ENCODE measurements around the gene ANKRD2. TPM values are rescaled to one million over a fixed set of nuclear protein-coding genes. Genes with fewer than 3 reads are reported as not detected.
"Not testable (repeated sequence)": the region's sequence is repeated elsewhere in the genome, so short reads cannot be mapped to it uniquely, and the experiment has no call there.

ANKRD2 gene
- total and polyA plus RNA-seq, 2 donors from 2014 or later, result 3.6 to 10.0 TPM

- Histone ChIP-seq H3K27me3 (ENCODE audit: control insufficient read depth, insufficient read depth, low read length) (no peaks in the 10 kb centered on the region), H3K9ac (ENCODE audit: low read length in 3 of 3) (no peak overlapping the region), H3K27ac (ENCODE audit: low read depth in 2 of 2, low read length in 2 of 2) (peak overlapping the region in 1 of 2 donors; percentile 77), H3K36me3 (ENCODE audit: control insufficient read depth in 2 of 3, insufficient read depth in 3 of 3, low read length in 3 of 3) (peaks cover 0 to 3% (median 0%) of the 10 kb centered on the region in 3 donors), H3K4me3 (ENCODE audit: low read length in 3 of 3) (no peak overlapping the region), H3K9me3 (ENCODE audit: control insufficient read depth in 2 of 3, insufficient read depth in 1 of 3, low read length in 3 of 3) (no peaks in the 10 kb centered on the region), H3K4me1 (ENCODE audit: control insufficient read depth in 2 of 3, insufficient read depth in 2 of 3, low read depth in 1 of 3, low read length in 3 of 3) (peaks cover 0 to 19% (median 14%) of the 10 kb centered on the region in 3 donors)
- FAIRE-seq, result no peak
- intact Hi-C loops (cut with DNase I), result no loop called here
- DNase-seq, result no peak
- TF ChIP-seq CTCF (IDR thresholded peaks at IDR 0.05; ENCODE audit: borderline replicate concordance, extremely low read depth, insufficient read depth), result no peak
These were observed 1.1 kb downstream of the ANKRD2 start for GRCh38 chr10:97573672-97574071.

- H3K4me3 ChIP-seq (ENCODE audit: low read length in 3 of 3), result no peak overlapping the region
- no peaks in the 10 kb centered on the region for H3K36me3 ChIP-seq (ENCODE audit: control insufficient read depth in 2 of 3, insufficient read depth in 3 of 3, low read length in 3 of 3)
- peaks cover 0 to 19% (median 14%) of the 10 kb centered on the region in 3 donors for H3K4me1 ChIP-seq (ENCODE audit: control insufficient read depth in 2 of 3, insufficient read depth in 2 of 3, low read depth in 1 of 3, low read length in 3 of 3)
- FAIRE-seq (peak; percentile 15), DNase-seq (peak in 4 of 5 donors; percentile 63 to 91 (median 88))
- H3K9ac ChIP-seq (ENCODE audit: low read length in 3 of 3), result peak overlapping the region in 1 of 3 donors; percentile 15
- peak overlapping the region; percentile 76 to 77 for H3K27ac ChIP-seq (ENCODE audit: low read depth in 2 of 2, low read length in 2 of 2)
- no peak for TF ChIP-seq CTCF (IDR thresholded peaks at IDR 0.05; ENCODE audit: borderline replicate concordance, extremely low read depth, insufficient read depth)
- no peaks in the 10 kb centered on the region for H3K27me3 ChIP-seq (ENCODE audit: control insufficient read depth, insufficient read depth, low read length)
- no peaks in the 10 kb centered on the region for H3K9me3 ChIP-seq (ENCODE audit: control insufficient read depth in 2 of 3, insufficient read depth in 1 of 3, low read length in 3 of 3)
- intact Hi-C loops (cut with DNase I), result no loop called here
These were observed 2.0 kb downstream of the ANKRD2 start for GRCh38 chr10:97574374-97575126.

GRCh38 chr10:97575127-97575668 lies 2.6 kb downstream of the ANKRD2 start:
- no peaks in the 10 kb centered on the region for H3K9me3 ChIP-seq (ENCODE audit: control insufficient read depth in 2 of 3, insufficient read depth in 1 of 3, low read length in 3 of 3)
- H3K4me1 ChIP-seq (ENCODE audit: control insufficient read depth in 2 of 3, insufficient read depth in 2 of 3, low read depth in 1 of 3, low read length in 3 of 3), result peaks cover 0 to 19% (median 14%) of the 10 kb centered on the region in 3 donors
- no peaks in the 10 kb centered on the region for H3K36me3 ChIP-seq (ENCODE audit: control insufficient read depth in 2 of 3, insufficient read depth in 3 of 3, low read length in 3 of 3)
- intact Hi-C loops (cut with DNase I), result no loop called here
- H3K27me3 ChIP-seq (ENCODE audit: control insufficient read depth, insufficient read depth, low read length), result no peaks in the 10 kb centered on the region
- TF ChIP-seq CTCF (IDR thresholded peaks at IDR 0.05; ENCODE audit: borderline replicate concordance, extremely low read depth, insufficient read depth), result no peak
- no peak for FAIRE-seq
- no peak overlapping the region for H3K4me3 ChIP-seq (ENCODE audit: low read length in 3 of 3)
- H3K9ac ChIP-seq (ENCODE audit: low read length in 3 of 3), result no peak overlapping the region
- DNase-seq, result no peak
- H3K27ac ChIP-seq (ENCODE audit: low read depth in 2 of 2, low read length in 2 of 2), result peak overlapping the region in 1 of 2 donors; percentile 54

GRCh38 chr10:97576487-97576886 lies 3.9 kb downstream of the ANKRD2 start:
- H3K36me3 ChIP-seq (ENCODE audit: control insufficient read depth in 2 of 3, insufficient read depth in 3 of 3, low read length in 3 of 3); intact Hi-C loops (cut with DNase I); H3K9ac ChIP-seq (ENCODE audit: low read length in 3 of 3); H3K27ac ChIP-seq (ENCODE audit: low read depth in 2 of 2, low read length in 2 of 2); H3K9me3 ChIP-seq (ENCODE audit: control insufficient read depth in 2 of 3, insufficient read depth in 1 of 3, low read length in 3 of 3); DNase-seq; H3K27me3 ChIP-seq (ENCODE audit: control insufficient read depth, insufficient read depth, low read length); FAIRE-seq; H3K4me3 ChIP-seq (ENCODE audit: low read length in 3 of 3): not testable (repeated sequence)
- H3K4me1 ChIP-seq (ENCODE audit: control insufficient read depth in 2 of 3, insufficient read depth in 2 of 3, low read depth in 1 of 3, low read length in 3 of 3), result peaks cover 0 to 23% (median 17%) of the 10 kb centered on the region in 3 donors

All from kidney (tissue), 14 donors.